Measurements from ENCODE around the gene ARMC9. TPM values are rescaled to one million over a fixed set of nuclear protein-coding genes. Genes with fewer than 3 reads are reported as not detected.
A peak's percentile ranks its signal among the peaks of the same experiment; 100 is the strongest.
"Not testable (repeated sequence)": the region's sequence is repeated elsewhere in the genome, so short reads cannot be mapped to it uniquely, and the experiment has no call there.

The ARMC9 gene
- total RNA-seq, 1 donor from 2014 or later = 8.4 TPM

- Histone ChIP-seq H3K4me3 (ENCODE audit: low read depth, low read length) (no peak overlapping the region), H3K36me3 (ENCODE audit: control insufficient read depth, insufficient read depth, low read length) (no peaks in the 10 kb centered on the region), H3K27me3 (ENCODE audit: control insufficient read depth, insufficient read depth, low read length) (no peaks in the 10 kb centered on the region)
- no peak for DNase-seq (ENCODE audit: low read depth)
- FAIRE-seq = no peak
- no peak for TF ChIP-seq CTCF (IDR thresholded peaks at IDR 0.05; ENCODE audit: insufficient read depth, low read length, severe bottlenecking)
These were observed 100.8 kb downstream of the ARMC9 start for GRCh38 chr2:231299267-231299666.

GRCh38 chr2:231300020-231300721, 101.7 kb downstream of the ARMC9 start:
- H3K4me3 ChIP-seq (ENCODE audit: low read depth, low read length) = no peak overlapping the region
- no peaks in the 10 kb centered on the region for H3K36me3 ChIP-seq (ENCODE audit: control insufficient read depth, insufficient read depth, low read length)
- peak; percentile 79 for DNase-seq (ENCODE audit: low read depth)
- FAIRE-seq = no peak
- H3K27me3 ChIP-seq (ENCODE audit: control insufficient read depth, insufficient read depth, low read length) = no peaks in the 10 kb centered on the region
- TF ChIP-seq CTCF (IDR thresholded peaks at IDR 0.05; ENCODE audit: insufficient read depth, low read length, severe bottlenecking) = no peak

GRCh38 chr2:231300722-231301076, 102.3 kb downstream of the ARMC9 start:
- Histone ChIP-seq H3K36me3 (ENCODE audit: control insufficient read depth, insufficient read depth, low read length) (no peaks in the 10 kb centered on the region), H3K4me3 (ENCODE audit: low read depth, low read length) (no peak overlapping the region), H3K27me3 (ENCODE audit: control insufficient read depth, insufficient read depth, low read length) (no peaks in the 10 kb centered on the region)
- no peak for TF ChIP-seq CTCF (IDR thresholded peaks at IDR 0.05; ENCODE audit: insufficient read depth, low read length, severe bottlenecking)
- DNase-seq (ENCODE audit: low read depth) = no peak
- FAIRE-seq = no peak

- not testable (repeated sequence) for H3K4me3 ChIP-seq (ENCODE audit: low read depth, low read length); H3K36me3 ChIP-seq (ENCODE audit: control insufficient read depth, insufficient read depth, low read length); FAIRE-seq; H3K27me3 ChIP-seq (ENCODE audit: control insufficient read depth, insufficient read depth, low read length); DNase-seq (ENCODE audit: low read depth)
These were observed 105.8 kb downstream of the ARMC9 start for GRCh38 chr2:231304259-231304658.

GRCh38 chr2:231305221-231305620, 106.8 kb downstream of the ARMC9 start:
- Histone ChIP-seq H3K36me3 (ENCODE audit: control insufficient read depth, insufficient read depth, low read length) (no peaks in the 10 kb centered on the region), H3K4me3 (ENCODE audit: low read depth, low read length) (no peak overlapping the region), H3K27me3 (ENCODE audit: control insufficient read depth, insufficient read depth, low read length) (no peaks in the 10 kb centered on the region)
- FAIRE-seq = peak; percentile 23
- no peak for TF ChIP-seq CTCF (IDR thresholded peaks at IDR 0.05; ENCODE audit: insufficient read depth, low read length, severe bottlenecking)
- no peak for DNase-seq (ENCODE audit: low read depth)

GRCh38 chr2:231306791-231307393, 108.5 kb downstream of the ARMC9 start:
- Histone ChIP-seq H3K4me3 (ENCODE audit: low read depth, low read length) (no peak overlapping the region), H3K36me3 (ENCODE audit: control insufficient read depth, insufficient read depth, low read length) (no peaks in the 10 kb centered on the region), H3K27me3 (ENCODE audit: control insufficient read depth, insufficient read depth, low read length) (no peaks in the 10 kb centered on the region)
- no peak for TF ChIP-seq CTCF (IDR thresholded peaks at IDR 0.05; ENCODE audit: insufficient read depth, low read length, severe bottlenecking)
- peak; percentile 87 for FAIRE-seq
- peak; percentile 76 for DNase-seq (ENCODE audit: low read depth)
